Testis (tissue), 3 donors: ENCODE results near the gene SMG9. TPM values are rescaled to one million over a fixed set of nuclear protein-coding genes. Genes with fewer than 3 reads are reported as not detected.

Source experiments
- DNase-seq: peaks from one replicate; pipeline ENCODE4 v3.0.0-alpha.2; 2019
- H3K27ac ChIP-seq, 2 donors: fragments of 200-600 bp; sonication (generic); one replicate each; pipeline ENCODE4 v1.5.1; 2019
- H3K27me3 ChIP-seq: fragments of 200-600 bp; sonication (generic); one replicate; pipeline ENCODE4 v1.5.1; 2019
- H3K36me3 ChIP-seq: fragments of 200-600 bp; sonication (generic); one replicate; pipeline ENCODE4 v1.5.1; 2017; ENCODE audit warnings: low read depth; ENCODE audit errors: missing control alignments
- H3K4me1 ChIP-seq: fragments of 200-600 bp; sonication (generic); one replicate; pipeline ENCODE4 v1.5.1; 2019
- H3K4me3 ChIP-seq, 2 donors: fragments of 200-600 bp; sonication (generic); one replicate each; pipeline ENCODE4 v1.5.1; 2017 to 2019
- H3K9me3 ChIP-seq: fragments of 200-600 bp; sonication (generic); one replicate; pipeline ENCODE4 v1.5.1; 2017
- POLR2A ChIP-seq: fragments of 450-650 bp; IDR thresholded peaks from one replicate; pipeline ENCODE4 v1.6.1; 2017; ENCODE audit warnings: antibody characterized with exemption, mild to moderate bottlenecking, moderate library complexity
- WGBS, 2 donors: methylation state at CpG; one replicate each; pipeline ENCODE4 v1.1.5; 2018; 5-methylcytosine and 5-hydroxymethylcytosine counted together
- intact Hi-C: fragments of 100-400 bp; cut with DNase I; formaldehyde crosslinking; loops from one replicate; pipeline ENCODE4 v1.15.1; 2023; ENCODE audit warnings: low total_unique reads
- polyA plus RNA-seq: library from polyadenylated mRNA; stranded (reverse); fragments of 350-450 nt; fragmentation: Illumina TruSeq; extraction: RNeasy Lipid Tissue Mini Kit (QIAGEN cat#74804); gene quantifications from one replicate; pipeline ENCODE4 v1.2.3, GENCODE V29; 2014; ENCODE audit warnings: low read depth, low replicate concordance; ENCODE audit not compliant: insufficient read depth
- total RNA-seq, 2 donors: library from RNA; depleted of rRNA; stranded (reverse); fragments of >200 nt; gene quantifications; one replicate each; pipeline ENCODE4 v1.2.3, GENCODE V29; 2016
- TF ChIP-seq, protein P1 (sequence below), 3 experiments: fragments of 450-650 bp in 2 of 3; fragments of 200-600 bp in 1 of 3; sonication (generic) in 1 of 3; IDR thresholded peaks; one replicate each; pipeline ENCODE4 v1.5.1; 2016 to 2019; ENCODE audit warnings: antibody characterized with exemption in 3 of 3, mild to moderate bottlenecking in 2 of 3, moderate library complexity in 1 of 3

Gene SMG9
- total and polyA plus RNA-seq, 3 donors from 2014 or later, result 65.0 to 144 (median 76.8) TPM

DNA sequence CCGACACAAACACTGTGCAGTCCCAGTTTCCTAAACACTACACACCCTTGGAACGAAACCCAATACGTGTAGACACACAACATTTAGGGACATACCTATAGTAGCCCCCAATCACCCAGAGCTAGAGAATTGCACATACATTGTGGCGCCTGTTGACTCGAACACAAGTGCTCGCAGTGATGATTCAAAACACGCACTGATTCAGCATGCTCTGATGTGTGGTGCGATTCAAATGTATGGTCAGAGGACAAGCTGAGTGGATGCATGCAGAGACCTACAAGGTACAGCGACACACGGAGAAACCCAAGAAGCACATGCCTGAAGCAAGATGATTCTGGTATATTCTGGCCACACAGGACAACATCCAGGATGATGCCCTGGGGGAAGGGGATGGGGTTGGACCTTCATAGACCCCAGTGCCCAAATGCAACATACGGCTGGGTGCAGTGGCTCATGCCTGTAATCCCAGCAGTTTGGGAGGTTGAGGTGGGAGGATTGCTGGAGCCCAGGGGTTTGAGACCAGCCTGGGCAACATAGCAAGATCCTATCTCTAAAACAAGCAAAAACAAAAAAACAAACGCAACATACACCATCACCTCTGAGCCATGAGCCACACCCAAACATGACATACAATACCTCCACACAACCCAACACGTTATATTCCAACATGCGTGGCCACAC lies 27.0 kb upstream of the SMG9 start:
- TF ChIP-seq POLR2A, result no peak
- TF ChIP-seq, protein P1, sequence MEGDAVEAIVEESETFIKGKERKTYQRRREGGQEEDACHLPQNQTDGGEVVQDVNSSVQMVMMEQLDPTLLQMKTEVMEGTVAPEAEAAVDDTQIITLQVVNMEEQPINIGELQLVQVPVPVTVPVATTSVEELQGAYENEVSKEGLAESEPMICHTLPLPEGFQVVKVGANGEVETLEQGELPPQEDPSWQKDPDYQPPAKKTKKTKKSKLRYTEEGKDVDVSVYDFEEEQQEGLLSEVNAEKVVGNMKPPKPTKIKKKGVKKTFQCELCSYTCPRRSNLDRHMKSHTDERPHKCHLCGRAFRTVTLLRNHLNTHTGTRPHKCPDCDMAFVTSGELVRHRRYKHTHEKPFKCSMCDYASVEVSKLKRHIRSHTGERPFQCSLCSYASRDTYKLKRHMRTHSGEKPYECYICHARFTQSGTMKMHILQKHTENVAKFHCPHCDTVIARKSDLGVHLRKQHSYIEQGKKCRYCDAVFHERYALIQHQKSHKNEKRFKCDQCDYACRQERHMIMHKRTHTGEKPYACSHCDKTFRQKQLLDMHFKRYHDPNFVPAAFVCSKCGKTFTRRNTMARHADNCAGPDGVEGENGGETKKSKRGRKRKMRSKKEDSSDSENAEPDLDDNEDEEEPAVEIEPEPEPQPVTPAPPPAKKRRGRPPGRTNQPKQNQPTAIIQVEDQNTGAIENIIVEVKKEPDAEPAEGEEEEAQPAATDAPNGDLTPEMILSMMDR (IDR thresholded peaks at IDR 0.05), result no peak
- Histone ChIP-seq H3K4me3 (no peak overlapping the region), H3K27me3 (no peaks in the 10 kb centered on the region), H3K27ac (no peak overlapping the region), H3K4me1 (no peaks in the 10 kb centered on the region), H3K9me3 (no peaks in the 10 kb centered on the region), H3K36me3 (no peaks in the 10 kb centered on the region)
- 90 to 94% methylated on average over 14 of the region's 14 CpGs for WGBS, 2 donors
- intact Hi-C loops, result loop anchor here (5.0 kb wide), 1 partner anchor 34 kb away; no protein-coding TSS in a partner anchor
- DNase-seq, result no peak

DNA sequence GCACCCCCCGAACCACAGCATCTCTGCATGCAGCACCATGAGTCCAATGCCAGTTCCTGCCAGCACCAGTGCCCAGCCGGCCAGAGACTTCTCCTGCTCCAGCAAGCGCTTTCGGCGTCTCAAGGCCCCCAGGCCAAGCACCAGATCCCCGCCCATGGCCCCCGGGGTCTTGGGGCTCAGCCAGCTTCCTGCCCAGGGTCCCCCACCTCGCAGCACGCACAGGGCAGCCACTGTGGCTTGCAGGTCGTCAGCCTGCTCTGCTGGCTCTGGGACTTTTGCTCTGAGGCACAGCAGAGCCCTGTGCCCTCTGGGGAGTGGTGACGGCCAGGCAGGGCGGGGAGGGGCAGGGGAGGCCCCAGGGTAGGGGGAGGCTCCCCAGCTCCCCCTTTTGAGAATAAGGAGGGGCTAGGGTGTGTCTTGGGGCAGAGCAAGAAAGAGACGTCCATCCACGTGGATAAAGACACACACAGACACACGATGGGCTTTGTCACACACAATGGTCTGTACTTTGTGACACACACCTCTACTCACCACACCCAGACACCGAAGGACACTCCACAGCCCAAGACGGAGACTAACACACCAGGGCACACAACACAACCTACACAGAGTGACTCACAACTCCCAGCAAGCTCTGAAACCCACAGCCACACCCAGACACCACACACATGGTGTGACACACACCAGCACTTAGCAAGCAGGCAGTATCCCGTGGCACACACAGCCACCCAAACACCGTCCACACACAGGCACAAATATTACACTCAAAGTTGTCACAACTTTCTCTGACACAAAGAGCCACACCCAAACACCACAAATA lies 26.2 kb upstream of the SMG9 start, which contains the start of gene KCNN4:
Gene KCNN4 (minus strand): TSS at position 268 of the 820 bp plus-strand sequence. CDS start 112 bp downstream, at position 156.
- Histone ChIP-seq H3K4me3 (no peak within 1 kb of the TSS), H3K4me1 (no peaks in the 10 kb centered on the region), H3K27me3 (no peaks in the 10 kb centered on the region), H3K9me3 (no peaks in the 10 kb centered on the region), H3K36me3 (no peaks in the 10 kb centered on the region), H3K27ac (no peak within 1 kb of the TSS)
- no peak for DNase-seq
- 36 to 48% methylated on average over 16 to 17 of the region's 19 CpGs for WGBS, 2 donors
- TF ChIP-seq, protein P1 (IDR thresholded peaks at IDR 0.05), result no peak
- no peak for TF ChIP-seq POLR2A
- intact Hi-C loops, result loop anchor here (5.0 kb wide), 1 partner anchor 34 kb away; no protein-coding TSS in a partner anchor

DNA sequence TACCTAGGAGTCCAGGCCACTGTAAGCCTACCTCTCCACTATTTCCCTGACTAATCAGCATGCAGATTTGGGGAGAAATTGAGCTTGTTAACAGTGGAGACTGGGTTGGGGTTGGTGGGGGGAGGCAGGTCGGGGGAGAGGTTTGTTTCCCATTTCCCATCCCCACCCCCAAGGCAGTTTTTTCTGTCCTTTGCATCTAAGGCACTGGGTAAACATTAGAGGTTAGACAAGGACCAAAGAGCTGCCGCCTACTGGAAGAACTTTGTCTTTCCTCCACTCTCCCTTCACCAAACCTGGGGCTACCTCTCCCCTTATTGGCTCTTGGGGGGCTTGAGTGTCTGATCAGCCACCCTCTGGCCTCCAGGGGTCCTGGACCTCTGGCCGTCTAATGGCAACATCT lies 25.1 kb upstream of the SMG9 start:
- peaks cover 3% of the 10 kb centered on the region for H3K4me1 ChIP-seq
- WGBS, 2 donors, result 34 to 58% methylated on average over 3 of the region's 3 CpGs
- H3K27ac ChIP-seq, result no peak overlapping the region
- intact Hi-C loops, result loop anchor here (5.0 kb wide), 1 partner anchor 33 kb away; no protein-coding TSS in a partner anchor
- no peaks in the 10 kb centered on the region for H3K36me3 ChIP-seq
- DNase-seq, result no peak
- no peaks in the 10 kb centered on the region for H3K9me3 ChIP-seq
- no peak overlapping the region for H3K4me3 ChIP-seq
- no peak for TF ChIP-seq POLR2A
- TF ChIP-seq, protein P1 (IDR thresholded peaks at IDR 0.05), result no peak
- no peaks in the 10 kb centered on the region for H3K27me3 ChIP-seq

DNA sequence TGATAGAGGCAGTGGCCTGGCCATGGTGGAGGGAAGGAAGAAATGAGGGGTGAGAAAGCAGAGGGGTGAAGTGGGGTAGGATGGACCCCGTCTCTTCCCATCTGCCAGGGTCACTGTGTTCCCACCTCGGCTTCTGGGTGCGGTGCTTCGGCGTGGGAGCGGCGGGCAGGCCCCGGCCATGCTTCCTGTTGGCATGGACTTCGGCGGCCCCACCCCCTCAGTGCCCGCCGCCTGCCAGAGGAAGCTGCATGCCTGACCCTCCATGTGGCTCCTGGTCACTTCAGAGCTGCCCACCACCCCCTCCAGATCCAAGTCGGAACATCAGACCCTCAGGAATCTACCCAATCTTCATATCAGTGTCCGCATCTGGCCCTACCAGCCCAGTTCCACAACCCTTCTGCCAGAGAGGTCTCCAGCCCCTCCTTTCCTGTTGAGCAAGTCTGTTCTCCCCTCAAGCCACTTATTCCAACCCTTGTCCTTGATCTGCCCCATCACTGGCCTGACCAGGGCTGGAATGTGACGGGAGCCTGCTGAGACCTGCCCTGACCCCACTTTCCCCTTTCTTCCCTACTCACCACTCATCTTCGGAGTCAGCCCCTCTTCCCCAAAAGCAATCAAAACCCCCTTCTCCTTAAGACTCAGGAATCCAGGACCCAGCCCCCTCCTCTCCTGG lies 24.5 kb upstream of the SMG9 start:
- intact Hi-C loops, result no loop called here
- H3K27me3 ChIP-seq, result no peaks in the 10 kb centered on the region
- WGBS, 2 donors, result 64 to 82% methylated on average over 5 to 16 of the region's 16 CpGs

More for the DNA sequence above, 24.5 kb upstream of the SMG9 start:
- Histone ChIP-seq H3K9me3 (no peaks in the 10 kb centered on the region), H3K27ac (no peak overlapping the region), H3K4me3 (no peak overlapping the region), H3K4me1 (peaks cover 8% of the 10 kb centered on the region), H3K36me3 (no peaks in the 10 kb centered on the region)
- no peak for TF ChIP-seq POLR2A
- TF ChIP-seq, protein P1 (IDR thresholded peaks at IDR 0.05), result no peak
- DNase-seq, result no peak
